GM18858 (cell line): ENCODE measurements around the gene SPEG.

Source experiments
- ATAC-seq: cut with Tn5 transposase; IDR thresholded peaks from one replicate; pipeline ENCODE4 v1.9.1; 2021; ENCODE audit not compliant: unreplicated experiment

Gene SPEG

GRCh38 chr2:219525533-219526232 is 91.0 kb downstream of the SPEG start:
- ATAC-seq: no peak

GRCh38 chr2:219526320-219527075 is 91.9 kb downstream of the SPEG start:
- no peak for ATAC-seq

- ATAC-seq: no peak
Measured at GRCh38 chr2:219527076-219527394, 92.4 kb downstream of the SPEG start.

GRCh38 chr2:219527472-219527871 is 92.8 kb downstream of the SPEG start:
- no peak for ATAC-seq

GRCh38 chr2:219530048-219530963 is 95.7 kb downstream of the SPEG start:
- no peak for ATAC-seq

GRCh38 chr2:219531639-219532377 is 97.2 kb downstream of the SPEG start:
- ATAC-seq: no peak

- no peak for ATAC-seq
Measured at GRCh38 chr2:219532378-219532649, 97.7 kb downstream of the SPEG start.

- no peak for ATAC-seq
Measured at GRCh38 chr2:219533930-219534661, 99.5 kb downstream of the SPEG start.

GRCh38 chr2:219536425-219536824 is 101.8 kb downstream of the SPEG start:
- ATAC-seq: no peak

GRCh38 chr2:219536967-219537366 is 102.3 kb downstream of the SPEG start:
- ATAC-seq: no peak

GRCh38 chr2:219537657-219538488 is 103.2 kb downstream of the SPEG start:
- no peak for ATAC-seq

- ATAC-seq: no peak
Measured at GRCh38 chr2:219538504-219538951, 103.9 kb downstream of the SPEG start.

GRCh38 chr2:219538956-219539788 is 104.5 kb downstream of the SPEG start:
- no peak for ATAC-seq

- ATAC-seq: no peak
Measured at GRCh38 chr2:219539926-219540678, 105.5 kb downstream of the SPEG start.

GRCh38 chr2:219540784-219541504 is 106.3 kb downstream of the SPEG start:
- ATAC-seq: no peak

- ATAC-seq: peak; percentile 45
Measured at GRCh38 chr2:219541611-219542180, 107.1 kb downstream of the SPEG start.
